LNCAP (cell line): Measurements from ENCODE around the gene TDP1.
A peak's percentile ranks its signal among the peaks of the same experiment; 100 is the strongest.

Experiments used
- TF ChIP-seq, protein P1 (sequence below): fragments of 450-650 bp; IDR thresholded peaks from 2 replicates; pipeline ENCODE4 v1.5.1; 2017; ENCODE audit warnings: mild to moderate bottlenecking

TDP1 gene

DNA sequence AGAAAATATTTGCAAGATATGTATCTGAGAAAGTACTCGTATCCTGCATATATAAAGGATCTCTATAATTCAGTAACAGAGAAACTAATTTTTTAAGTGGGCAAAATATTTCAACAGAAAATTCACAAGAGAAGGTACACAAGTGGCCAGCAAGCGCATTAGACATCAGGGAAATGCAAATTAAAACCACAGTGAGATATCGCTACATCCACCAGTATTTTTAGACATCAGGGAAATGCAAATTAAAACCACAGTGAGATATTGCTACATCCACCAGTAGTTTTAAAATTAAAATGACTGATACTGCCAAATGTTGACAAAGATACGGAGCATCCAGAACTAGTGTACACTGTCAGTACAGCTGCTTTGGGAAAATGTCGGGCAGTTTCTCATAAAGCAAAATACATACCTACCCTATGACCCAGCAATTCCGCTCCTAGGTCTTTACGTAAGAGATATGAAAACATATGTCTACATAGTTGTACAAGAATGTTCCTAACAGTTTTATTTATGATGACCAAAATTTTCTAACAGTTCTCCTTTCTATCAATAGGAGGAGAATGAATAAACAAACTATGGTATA lies 103.2 kb downstream of the TDP1 start:
- TF ChIP-seq, protein P1, sequence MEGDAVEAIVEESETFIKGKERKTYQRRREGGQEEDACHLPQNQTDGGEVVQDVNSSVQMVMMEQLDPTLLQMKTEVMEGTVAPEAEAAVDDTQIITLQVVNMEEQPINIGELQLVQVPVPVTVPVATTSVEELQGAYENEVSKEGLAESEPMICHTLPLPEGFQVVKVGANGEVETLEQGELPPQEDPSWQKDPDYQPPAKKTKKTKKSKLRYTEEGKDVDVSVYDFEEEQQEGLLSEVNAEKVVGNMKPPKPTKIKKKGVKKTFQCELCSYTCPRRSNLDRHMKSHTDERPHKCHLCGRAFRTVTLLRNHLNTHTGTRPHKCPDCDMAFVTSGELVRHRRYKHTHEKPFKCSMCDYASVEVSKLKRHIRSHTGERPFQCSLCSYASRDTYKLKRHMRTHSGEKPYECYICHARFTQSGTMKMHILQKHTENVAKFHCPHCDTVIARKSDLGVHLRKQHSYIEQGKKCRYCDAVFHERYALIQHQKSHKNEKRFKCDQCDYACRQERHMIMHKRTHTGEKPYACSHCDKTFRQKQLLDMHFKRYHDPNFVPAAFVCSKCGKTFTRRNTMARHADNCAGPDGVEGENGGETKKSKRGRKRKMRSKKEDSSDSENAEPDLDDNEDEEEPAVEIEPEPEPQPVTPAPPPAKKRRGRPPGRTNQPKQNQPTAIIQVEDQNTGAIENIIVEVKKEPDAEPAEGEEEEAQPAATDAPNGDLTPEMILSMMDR, result no peak

DNA sequence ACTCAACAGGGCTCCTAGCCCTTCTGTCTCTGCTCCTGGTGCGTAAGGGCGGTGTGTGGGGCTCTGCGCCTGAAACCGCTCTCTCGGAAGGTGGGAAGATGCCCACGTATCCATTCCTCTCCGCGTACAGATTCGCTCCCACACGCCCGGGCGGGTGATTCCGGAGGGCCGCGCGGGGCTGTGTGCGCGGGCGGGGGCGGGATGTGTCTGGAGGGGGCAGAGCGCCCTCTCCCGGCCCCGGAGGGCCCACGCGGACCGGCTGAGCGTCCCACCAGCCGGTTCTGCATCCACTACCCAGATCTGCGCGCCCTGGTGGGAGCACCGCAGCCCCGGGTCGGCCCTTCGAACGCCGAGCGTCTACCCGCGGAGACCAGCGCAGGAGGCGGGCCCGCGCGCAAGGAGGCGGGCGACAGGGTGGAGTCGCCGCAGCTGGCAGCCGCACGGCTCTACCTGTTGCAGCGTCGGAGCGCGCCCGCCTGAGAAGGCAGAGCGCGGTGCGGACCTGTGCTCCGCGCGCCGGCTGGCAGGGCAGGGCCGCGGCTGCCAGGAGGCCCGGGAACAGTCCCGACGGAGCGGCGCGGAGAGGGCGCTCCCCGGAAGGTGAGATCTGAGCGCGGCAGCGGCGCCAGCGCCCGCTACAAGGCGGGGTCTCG lies 104.7 kb downstream of the TDP1 start:
- TF ChIP-seq, protein P1, result peak; percentile 34; the same call in 1 of the 2 replicates

DNA sequence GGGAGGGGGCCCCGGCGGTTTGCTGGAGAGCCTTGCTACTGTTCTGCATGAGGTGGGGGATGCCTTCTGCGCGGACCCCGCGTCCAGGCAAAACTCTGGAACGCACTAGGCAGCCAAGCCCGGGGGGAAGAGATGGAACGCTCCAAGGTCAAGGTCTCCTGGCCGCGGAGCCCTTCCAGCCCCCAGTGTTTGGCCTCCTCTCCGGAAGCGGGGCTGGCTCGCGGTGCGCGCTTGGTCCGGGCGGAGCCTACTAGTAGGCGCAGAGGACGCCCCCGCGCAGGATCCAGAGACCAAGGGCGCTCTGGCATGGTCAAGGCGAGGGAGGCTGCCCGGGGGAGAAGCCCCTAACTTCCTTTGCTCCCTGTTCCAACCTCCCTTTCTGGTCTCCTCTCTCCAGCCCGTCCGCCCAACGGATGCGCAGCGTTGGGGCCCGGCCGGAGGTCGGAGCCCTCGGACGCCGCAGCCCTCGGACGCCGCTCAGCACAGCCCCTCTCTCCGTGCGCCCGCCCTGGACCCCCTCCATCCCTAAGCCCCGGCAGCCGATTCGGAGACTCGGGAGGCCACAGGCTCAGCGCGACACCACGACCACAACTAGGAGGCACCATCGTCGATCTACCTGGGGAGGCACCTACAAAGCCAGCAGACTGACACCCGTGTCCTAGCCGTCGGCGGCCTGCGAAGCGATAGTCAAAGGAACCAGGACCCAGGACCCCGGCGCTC lies 105.4 kb downstream of the TDP1 start:
- TF ChIP-seq, protein P1, result no peak

DNA sequence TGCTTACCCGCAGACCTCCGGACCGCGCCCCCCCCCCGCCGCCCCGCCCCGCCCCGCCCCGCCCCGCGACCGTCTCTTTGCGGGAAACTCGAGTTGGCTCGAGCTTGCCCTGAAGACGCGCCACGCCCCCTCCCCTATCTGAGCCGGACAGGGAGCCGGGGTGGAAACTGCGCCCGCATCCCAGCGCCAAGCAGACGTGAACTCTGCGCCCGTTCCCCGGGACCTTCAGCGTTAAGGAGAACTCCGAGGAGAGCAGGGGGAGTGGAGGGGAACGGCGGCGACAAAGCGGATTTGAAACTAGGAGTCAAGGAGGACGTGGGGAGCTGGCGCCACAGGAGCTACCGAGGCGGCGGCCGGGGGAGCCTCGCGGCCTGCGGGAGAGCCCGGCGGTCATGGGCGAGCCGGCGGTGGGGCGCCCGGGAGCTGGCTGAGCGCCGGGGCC lies 106.0 kb downstream of the TDP1 start, which contains the start of gene KCNK13:
Gene KCNK13 (plus strand): TSS at position 310 of the 442 bp plus-strand sequence. CDS start 212 bp downstream, outside the sequence.
- TF ChIP-seq, protein P1, result no peak

DNA sequence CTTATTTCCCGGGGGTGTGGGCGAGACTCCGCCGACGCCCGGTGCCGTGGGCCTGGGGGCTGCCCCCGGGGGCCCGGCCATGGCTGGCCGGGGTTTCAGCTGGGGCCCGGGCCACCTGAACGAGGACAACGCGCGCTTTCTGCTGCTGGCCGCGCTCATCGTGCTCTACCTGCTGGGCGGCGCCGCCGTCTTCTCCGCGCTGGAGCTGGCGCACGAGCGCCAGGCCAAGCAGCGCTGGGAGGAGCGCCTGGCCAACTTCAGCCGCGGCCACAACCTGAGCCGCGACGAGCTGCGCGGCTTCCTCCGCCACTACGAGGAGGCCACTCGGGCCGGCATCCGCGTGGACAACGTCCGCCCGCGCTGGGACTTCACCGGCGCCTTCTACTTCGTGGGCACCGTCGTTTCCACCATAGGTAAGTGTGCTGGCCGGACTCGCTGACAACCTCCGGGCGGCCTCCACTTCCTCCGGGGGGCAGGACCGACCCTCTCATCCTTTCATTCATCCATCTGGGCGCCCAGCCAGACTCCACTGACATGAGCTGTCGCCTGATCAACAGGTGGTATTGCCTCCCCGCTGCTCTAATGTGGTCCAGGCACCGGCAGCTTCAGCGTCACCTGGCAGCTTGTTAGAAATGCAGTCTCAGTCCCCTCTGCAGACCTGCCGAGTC lies 106.5 kb downstream of the TDP1 start:
- TF ChIP-seq, protein P1, result no peak

DNA sequence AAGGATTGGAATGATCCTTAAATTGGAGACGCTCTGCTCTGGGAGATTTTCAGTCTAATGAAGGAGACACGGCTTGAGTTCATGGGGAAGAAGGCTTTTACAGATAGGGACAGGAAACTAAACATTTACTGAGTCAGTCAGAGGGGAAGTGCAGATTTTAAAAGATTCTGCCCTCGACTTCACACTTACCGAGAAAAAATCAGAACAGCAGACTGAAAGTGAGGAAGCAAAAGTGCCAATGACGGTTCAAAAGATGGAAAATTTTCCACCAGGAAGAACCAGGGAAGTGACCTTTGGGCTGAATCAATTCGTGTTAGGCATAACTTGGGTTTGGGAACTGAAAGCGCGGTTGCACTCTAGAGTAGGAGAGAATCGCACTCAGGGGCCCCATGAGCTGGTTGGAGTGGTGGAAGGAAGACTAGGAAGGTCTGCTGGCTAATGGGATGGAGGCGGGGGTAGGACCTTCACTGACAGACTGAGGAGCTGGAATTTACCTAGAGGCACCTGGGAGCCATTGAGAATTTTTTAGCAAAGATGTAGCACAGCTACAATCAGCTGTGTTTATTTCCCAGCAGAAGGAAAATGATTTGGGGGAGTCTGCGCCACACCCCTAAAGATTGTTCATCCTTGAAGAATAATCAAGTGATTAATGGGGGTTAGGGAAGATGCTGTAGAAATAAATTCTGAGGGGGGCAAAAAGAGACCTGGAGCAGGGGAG lies 107.3 kb downstream of the TDP1 start:
- TF ChIP-seq, protein P1, result no peak

DNA sequence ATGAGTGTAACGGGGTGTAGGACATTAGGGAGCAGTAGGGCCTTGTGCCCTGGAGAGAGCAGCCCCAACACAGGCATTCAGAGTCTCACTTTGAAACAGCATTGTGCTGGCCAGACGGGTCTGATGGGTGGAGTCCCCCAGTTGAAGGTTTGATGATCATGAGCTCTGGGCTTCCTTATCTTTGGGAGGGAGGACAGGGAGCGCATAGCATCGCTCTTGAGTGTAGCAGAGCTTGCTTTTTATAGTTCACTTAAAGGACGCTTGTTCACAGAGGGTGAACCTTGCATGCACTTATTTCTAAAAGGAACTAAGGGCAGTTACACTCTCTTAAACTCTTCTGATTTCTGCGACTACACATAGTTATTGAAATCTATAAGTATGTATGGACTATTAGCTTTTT lies 116.6 kb downstream of the TDP1 start:
- TF ChIP-seq, protein P1, result no peak
